ENCODE measurements around the gene RND1.

GRCh38 chr12:48838048-48838447 is 27.6 kb downstream of the RND1 start:
- TF ChIP-seq POLR2A (IDR thresholded peaks at IDR 0.05) = no peak
- TF ChIP-seq CTCF (IDR thresholded peaks at IDR 0.05) = no peak

Measured in tibial nerve (tissue), 3 donors.